Measurements from ENCODE around the gene ASXL2.
A peak's percentile ranks its signal among the peaks of the same experiment; 100 is the strongest.

DNA sequence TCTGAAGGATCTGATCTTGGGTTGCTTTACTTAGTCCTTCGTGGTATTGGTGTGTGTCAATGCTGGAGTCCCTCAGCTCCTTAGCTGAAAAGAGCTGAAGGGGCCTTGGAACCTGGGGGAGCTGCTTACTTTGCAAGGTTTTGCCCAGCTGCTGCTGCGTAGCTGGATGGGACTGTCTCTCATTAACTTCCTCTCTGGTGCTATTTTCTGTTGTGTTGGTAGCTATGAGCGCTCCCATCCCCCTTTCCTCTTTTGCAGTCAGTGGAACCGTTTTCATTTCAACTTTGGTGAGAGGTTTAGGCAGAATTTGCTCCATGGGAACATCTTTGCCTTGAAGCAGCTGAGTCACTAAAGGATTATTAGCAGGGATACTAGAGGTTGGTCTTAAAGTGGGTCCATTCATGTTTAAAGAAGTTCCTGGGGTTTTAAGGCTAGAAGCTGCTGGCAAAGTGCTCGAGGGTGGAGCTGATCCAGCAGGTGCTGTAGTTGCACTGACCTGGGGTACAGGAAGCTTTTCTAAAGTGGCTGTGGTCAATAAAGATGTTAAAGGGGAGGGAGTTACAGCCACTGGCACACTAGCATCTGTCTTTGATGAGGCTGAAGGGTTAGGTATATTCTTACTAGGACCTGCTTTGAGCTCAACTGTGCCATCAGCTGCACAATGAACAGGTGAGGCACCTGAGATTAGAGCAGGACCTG, 135.0 kb downstream of the ASXL2 start:
- TF ChIP-seq, protein P1, sequence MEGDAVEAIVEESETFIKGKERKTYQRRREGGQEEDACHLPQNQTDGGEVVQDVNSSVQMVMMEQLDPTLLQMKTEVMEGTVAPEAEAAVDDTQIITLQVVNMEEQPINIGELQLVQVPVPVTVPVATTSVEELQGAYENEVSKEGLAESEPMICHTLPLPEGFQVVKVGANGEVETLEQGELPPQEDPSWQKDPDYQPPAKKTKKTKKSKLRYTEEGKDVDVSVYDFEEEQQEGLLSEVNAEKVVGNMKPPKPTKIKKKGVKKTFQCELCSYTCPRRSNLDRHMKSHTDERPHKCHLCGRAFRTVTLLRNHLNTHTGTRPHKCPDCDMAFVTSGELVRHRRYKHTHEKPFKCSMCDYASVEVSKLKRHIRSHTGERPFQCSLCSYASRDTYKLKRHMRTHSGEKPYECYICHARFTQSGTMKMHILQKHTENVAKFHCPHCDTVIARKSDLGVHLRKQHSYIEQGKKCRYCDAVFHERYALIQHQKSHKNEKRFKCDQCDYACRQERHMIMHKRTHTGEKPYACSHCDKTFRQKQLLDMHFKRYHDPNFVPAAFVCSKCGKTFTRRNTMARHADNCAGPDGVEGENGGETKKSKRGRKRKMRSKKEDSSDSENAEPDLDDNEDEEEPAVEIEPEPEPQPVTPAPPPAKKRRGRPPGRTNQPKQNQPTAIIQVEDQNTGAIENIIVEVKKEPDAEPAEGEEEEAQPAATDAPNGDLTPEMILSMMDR (IDR thresholded peaks at IDR 0.05; ENCODE audit: insufficient read depth, low read length) = no peak
- TF ChIP-seq POLR2AphosphoS5 (IDR thresholded peaks at IDR 0.05; ENCODE audit: low read depth) (0 out of 2 replicates have a peak, but pooled peaks have one; percentile 10), REST (IDR thresholded peaks at IDR 0.05; ENCODE audit: insufficient replicate concordance, low read depth) (no peak), GABPA (IDR thresholded peaks at IDR 0.05; ENCODE audit: low read depth) (no peak), SPI1 (IDR thresholded peaks at IDR 0.05; ENCODE audit: borderline replicate concordance, low read depth) (peak; percentile 95)
